Activated CD8-positive, alpha-beta memory T cell treated with anti-CD3 and anti-CD28 coated beads for 24 hours (primary cell): ENCODE data around the gene SHISA9.

Experiments used
- DNase-seq: peaks from one replicate; pipeline ENCODE4 v3.0.0-alpha.2; 2020

SHISA9 gene

GRCh38 chr16:12959072-12959471 lies 57.7 kb downstream of the SHISA9 start:
- DNase-seq, result no peak

- no peak for DNase-seq
These were observed 60.2 kb downstream of the SHISA9 start for GRCh38 chr16:12961626-12962025.

GRCh38 chr16:12964461-12964860 lies 63.1 kb downstream of the SHISA9 start:
- no peak for DNase-seq

GRCh38 chr16:12965274-12965804 lies 63.9 kb downstream of the SHISA9 start:
- DNase-seq, result no peak

GRCh38 chr16:12971241-12971640 lies 69.8 kb downstream of the SHISA9 start:
- no peak for DNase-seq

GRCh38 chr16:12972246-12972645 lies 70.8 kb downstream of the SHISA9 start:
- DNase-seq, result no peak

GRCh38 chr16:12975766-12976165 lies 74.4 kb downstream of the SHISA9 start:
- DNase-seq, result no peak

GRCh38 chr16:12976496-12976895 lies 75.1 kb downstream of the SHISA9 start:
- DNase-seq, result no peak

- DNase-seq, result no peak
These were observed 75.5 kb downstream of the SHISA9 start for GRCh38 chr16:12976936-12977335.

GRCh38 chr16:12985516-12985915 lies 84.1 kb downstream of the SHISA9 start:
- DNase-seq, result no peak

GRCh38 chr16:12988071-12988470 lies 86.7 kb downstream of the SHISA9 start:
- DNase-seq, result no peak

GRCh38 chr16:12992066-12992465 lies 90.7 kb downstream of the SHISA9 start:
- DNase-seq, result no peak

- no peak for DNase-seq
These were observed 93.0 kb downstream of the SHISA9 start for GRCh38 chr16:12994402-12994801.

- DNase-seq, result no peak
These were observed 94.4 kb downstream of the SHISA9 start for GRCh38 chr16:12995721-12996372.

GRCh38 chr16:12998361-12999085 lies 97.1 kb downstream of the SHISA9 start:
- DNase-seq, result no peak

GRCh38 chr16:12999368-12999767 lies 98.0 kb downstream of the SHISA9 start:
- no peak for DNase-seq

- no peak for DNase-seq
These were observed 104.4 kb downstream of the SHISA9 start for GRCh38 chr16:13005721-13006247.

GRCh38 chr16:13012601-13013000 lies 111.2 kb downstream of the SHISA9 start:
- DNase-seq, result no peak

- no peak for DNase-seq
These were observed 111.6 kb downstream of the SHISA9 start for GRCh38 chr16:13013043-13013442.

GRCh38 chr16:13014476-13014875 lies 113.1 kb downstream of the SHISA9 start:
- no peak for DNase-seq

- DNase-seq, result no peak
These were observed 116.6 kb downstream of the SHISA9 start for GRCh38 chr16:13018026-13018425.

- DNase-seq, result no peak
These were observed 120.6 kb downstream of the SHISA9 start for GRCh38 chr16:13021996-13022395.

GRCh38 chr16:13029786-13030185 lies 128.4 kb downstream of the SHISA9 start:
- DNase-seq, result no peak

GRCh38 chr16:13030769-13031168 lies 129.4 kb downstream of the SHISA9 start:
- DNase-seq, result no peak
